HL-60 (cell line): Measurements from ENCODE around the gene SLC26A1.
"Not testable (repeated sequence)": the region's sequence is repeated elsewhere in the genome, so short reads cannot be mapped to it uniquely, and the experiment has no call there.

Source experiments
- DNase-seq, 2 experiments: peaks; one replicate each; pipeline ENCODE4 v3.0.0-alpha.2; 2010 to 2020; ENCODE audit warnings: low read depth in 1 of 2, low spot score in 1 of 2
- H3K27ac ChIP-seq: fragments of 250-450 bp; sonication (Bioruptor Pico); replicated peaks from 2 replicates; pipeline ENCODE4 v1.5.1; 2020; ENCODE audit warnings: mild to moderate bottlenecking, moderate library complexity
- H3K27me3 ChIP-seq: fragments of 250-450 bp; sonication (Bioruptor Pico); 2 replicates; pipeline ENCODE4 v1.5.1; 2021; ENCODE audit warnings: mild to moderate bottlenecking, moderate library complexity; ENCODE audit not compliant: insufficient read depth, poor library complexity, severe bottlenecking
- H3K4me3 ChIP-seq: replicated peaks from 2 replicates; pipeline ENCODE4 v1.5.1; 2011; ENCODE audit warnings: mild to moderate bottlenecking, control low read depth, low read length; ENCODE audit not compliant: insufficient read depth
- GABPA ChIP-seq: IDR thresholded peaks from 2 replicates; pipeline ENCODE4 v1.6.1; 2012; ENCODE audit warnings: low read depth
- POLR2AphosphoS5 ChIP-seq: IDR thresholded peaks from 2 replicates; pipeline ENCODE4 v1.6.1; 2012; ENCODE audit warnings: low read depth
- SPI1 ChIP-seq: IDR thresholded peaks from 2 replicates; pipeline ENCODE4 v1.6.1; 2012; ENCODE audit warnings: low read depth, mild to moderate bottlenecking, borderline replicate concordance
- TF ChIP-seq, protein P1 (sequence below): IDR thresholded peaks from one replicate; pipeline ENCODE4 v1.5.1; 2011; ENCODE audit warnings: low read length, control low read depth, inconsistent platforms; ENCODE audit not compliant: insufficient read depth
- TF ChIP-seq, protein P2 (sequence below): IDR thresholded peaks from 2 replicates; pipeline ENCODE4 v1.6.1; 2012; ENCODE audit warnings: low read depth; ENCODE audit not compliant: insufficient replicate concordance

SLC26A1 gene

DNA sequence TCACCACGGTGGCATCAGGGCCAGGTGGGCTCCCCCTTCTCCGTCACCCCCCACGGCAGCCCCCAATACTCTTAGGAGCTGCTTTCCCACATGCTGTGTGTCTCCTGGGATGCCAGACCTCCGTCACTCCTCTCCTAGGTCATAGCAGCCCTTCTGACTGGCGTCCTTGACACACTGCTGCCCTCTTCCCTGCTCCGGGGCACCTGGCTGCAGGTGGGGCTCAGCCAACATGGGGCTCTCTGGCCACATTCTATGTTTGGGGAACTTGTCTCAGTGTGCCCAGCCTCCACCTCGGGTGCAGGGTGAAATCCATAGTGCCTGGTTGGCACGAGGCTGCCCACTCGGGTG lies 47.1 kb downstream of the SLC26A1 start:
- Histone ChIP-seq H3K4me3 (no peak overlapping the region), H3K27ac (no peak overlapping the region), H3K27me3 (no peaks in the 10 kb centered on the region)
- TF ChIP-seq, protein P1, sequence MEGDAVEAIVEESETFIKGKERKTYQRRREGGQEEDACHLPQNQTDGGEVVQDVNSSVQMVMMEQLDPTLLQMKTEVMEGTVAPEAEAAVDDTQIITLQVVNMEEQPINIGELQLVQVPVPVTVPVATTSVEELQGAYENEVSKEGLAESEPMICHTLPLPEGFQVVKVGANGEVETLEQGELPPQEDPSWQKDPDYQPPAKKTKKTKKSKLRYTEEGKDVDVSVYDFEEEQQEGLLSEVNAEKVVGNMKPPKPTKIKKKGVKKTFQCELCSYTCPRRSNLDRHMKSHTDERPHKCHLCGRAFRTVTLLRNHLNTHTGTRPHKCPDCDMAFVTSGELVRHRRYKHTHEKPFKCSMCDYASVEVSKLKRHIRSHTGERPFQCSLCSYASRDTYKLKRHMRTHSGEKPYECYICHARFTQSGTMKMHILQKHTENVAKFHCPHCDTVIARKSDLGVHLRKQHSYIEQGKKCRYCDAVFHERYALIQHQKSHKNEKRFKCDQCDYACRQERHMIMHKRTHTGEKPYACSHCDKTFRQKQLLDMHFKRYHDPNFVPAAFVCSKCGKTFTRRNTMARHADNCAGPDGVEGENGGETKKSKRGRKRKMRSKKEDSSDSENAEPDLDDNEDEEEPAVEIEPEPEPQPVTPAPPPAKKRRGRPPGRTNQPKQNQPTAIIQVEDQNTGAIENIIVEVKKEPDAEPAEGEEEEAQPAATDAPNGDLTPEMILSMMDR: no peak
- TF ChIP-seq, protein P2, sequence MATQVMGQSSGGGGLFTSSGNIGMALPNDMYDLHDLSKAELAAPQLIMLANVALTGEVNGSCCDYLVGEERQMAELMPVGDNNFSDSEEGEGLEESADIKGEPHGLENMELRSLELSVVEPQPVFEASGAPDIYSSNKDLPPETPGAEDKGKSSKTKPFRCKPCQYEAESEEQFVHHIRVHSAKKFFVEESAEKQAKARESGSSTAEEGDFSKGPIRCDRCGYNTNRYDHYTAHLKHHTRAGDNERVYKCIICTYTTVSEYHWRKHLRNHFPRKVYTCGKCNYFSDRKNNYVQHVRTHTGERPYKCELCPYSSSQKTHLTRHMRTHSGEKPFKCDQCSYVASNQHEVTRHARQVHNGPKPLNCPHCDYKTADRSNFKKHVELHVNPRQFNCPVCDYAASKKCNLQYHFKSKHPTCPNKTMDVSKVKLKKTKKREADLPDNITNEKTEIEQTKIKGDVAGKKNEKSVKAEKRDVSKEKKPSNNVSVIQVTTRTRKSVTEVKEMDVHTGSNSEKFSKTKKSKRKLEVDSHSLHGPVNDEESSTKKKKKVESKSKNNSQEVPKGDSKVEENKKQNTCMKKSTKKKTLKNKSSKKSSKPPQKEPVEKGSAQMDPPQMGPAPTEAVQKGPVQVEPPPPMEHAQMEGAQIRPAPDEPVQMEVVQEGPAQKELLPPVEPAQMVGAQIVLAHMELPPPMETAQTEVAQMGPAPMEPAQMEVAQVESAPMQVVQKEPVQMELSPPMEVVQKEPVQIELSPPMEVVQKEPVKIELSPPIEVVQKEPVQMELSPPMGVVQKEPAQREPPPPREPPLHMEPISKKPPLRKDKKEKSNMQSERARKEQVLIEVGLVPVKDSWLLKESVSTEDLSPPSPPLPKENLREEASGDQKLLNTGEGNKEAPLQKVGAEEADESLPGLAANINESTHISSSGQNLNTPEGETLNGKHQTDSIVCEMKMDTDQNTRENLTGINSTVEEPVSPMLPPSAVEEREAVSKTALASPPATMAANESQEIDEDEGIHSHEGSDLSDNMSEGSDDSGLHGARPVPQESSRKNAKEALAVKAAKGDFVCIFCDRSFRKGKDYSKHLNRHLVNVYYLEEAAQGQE: no peak
- no peak for TF ChIP-seq SPI1
- TF ChIP-seq POLR2AphosphoS5: no peak
- no peak for TF ChIP-seq GABPA
- no peak for DNase-seq

DNA sequence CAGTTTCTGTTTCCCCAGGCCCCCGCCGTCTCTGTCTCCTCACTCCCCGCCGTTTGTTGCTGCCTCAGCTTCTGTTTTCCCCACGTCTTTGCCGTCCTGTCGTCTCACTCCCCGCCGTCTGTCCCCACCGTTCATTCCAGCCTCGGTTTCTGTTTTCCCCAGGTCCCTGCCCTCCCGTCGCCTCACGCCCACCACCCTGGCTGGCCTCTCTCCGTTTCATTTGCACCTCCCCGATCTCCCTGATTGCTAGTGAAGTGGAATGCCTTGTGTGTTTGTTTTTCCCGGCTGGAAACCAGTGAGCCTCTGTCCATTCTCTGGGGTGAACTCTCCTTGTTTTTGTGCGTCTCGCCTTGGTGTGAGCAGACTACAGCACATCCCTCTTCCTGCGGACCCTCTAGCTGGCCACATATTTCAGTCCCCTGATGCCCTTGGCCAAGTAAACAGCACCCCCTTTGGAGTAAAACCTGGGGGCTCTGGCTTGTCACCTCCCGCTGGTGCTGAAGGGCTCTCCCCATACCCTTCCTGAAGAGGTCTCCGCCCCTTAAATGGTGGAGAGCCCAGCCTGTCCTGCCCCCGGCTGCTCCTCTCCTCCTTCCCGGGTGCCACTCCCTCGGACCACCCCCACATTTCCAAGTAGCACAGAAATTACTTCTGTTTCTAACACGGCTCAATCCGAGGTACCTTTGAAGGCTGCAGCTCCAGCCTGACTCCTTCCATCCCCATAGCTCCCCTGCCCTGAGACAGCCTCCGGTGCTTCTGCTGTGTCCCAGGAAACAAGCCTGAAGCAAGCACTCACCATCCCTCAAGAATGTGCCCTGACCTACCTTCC lies 47.7 kb downstream of the SLC26A1 start:
- no peak overlapping the region for H3K27ac ChIP-seq
- no peak for DNase-seq
- TF ChIP-seq SPI1 (no peak), POLR2AphosphoS5 (no peak), GABPA (no peak)
- TF ChIP-seq, protein P1: no peak
- TF ChIP-seq, protein P2: no peak
- H3K27me3 ChIP-seq: no peaks in the 10 kb centered on the region
- H3K4me3 ChIP-seq: no peak overlapping the region

DNA sequence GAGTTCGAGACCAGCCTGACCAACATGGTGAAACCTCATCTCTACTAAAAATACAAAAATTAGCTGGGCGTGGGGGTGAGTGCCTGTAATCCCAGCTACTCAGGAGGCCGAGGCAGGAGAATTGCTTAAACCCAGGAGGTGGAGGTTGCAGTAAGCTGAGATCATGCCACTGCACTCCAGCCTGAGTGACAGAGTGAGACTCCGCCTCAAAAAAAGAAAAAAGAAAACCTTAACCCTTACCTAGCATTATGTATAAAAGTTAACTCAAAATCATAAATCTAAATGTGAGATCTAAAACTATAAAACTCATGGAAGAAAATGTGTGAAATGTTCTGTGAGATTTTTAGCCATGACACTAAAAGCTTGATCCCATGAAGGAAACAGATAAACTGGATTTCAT lies 53.7 kb downstream of the SLC26A1 start:
- not testable (repeated sequence) for H3K27ac ChIP-seq, H3K27me3 ChIP-seq, H3K4me3 ChIP-seq, DNase-seq
